H9 (cell line): ENCODE results near the gene NPAS3. TPM values are rescaled to one million over a fixed set of nuclear protein-coding genes. Genes with fewer than 3 reads are reported as not detected.

Experiments used
- DNase-seq: peaks from one replicate; pipeline ENCODE4 v3.0.0-alpha.2; 2017
- H2AFZ ChIP-seq: one replicate; pipeline ENCODE4 v1.6.1; 2013; ENCODE audit warnings: mild to moderate bottlenecking, low read length, control low read depth, moderate library complexity
- H2AK5ac ChIP-seq: 2 replicates; pipeline ENCODE4 v1.6.1; 2013; ENCODE audit warnings: low read length, control low read depth, mixed read lengths; ENCODE audit not compliant: insufficient read length
- H2BK120ac ChIP-seq: one replicate; pipeline ENCODE4 v1.6.1; 2013; ENCODE audit warnings: low read depth, mild to moderate bottlenecking, low read length, control low read depth, inconsistent platforms; ENCODE audit not compliant: poor library complexity, severe bottlenecking
- H2BK12ac ChIP-seq: 2 replicates; pipeline ENCODE4 v1.6.1; 2013; ENCODE audit warnings: low read length, control low read depth, mixed read lengths, low read depth; ENCODE audit not compliant: insufficient read length
- H2BK15ac ChIP-seq: 2 replicates; pipeline ENCODE4 v1.6.1; 2013; ENCODE audit warnings: low read depth, low read length, control low read depth
- H2BK20ac ChIP-seq: one replicate; pipeline ENCODE4 v1.6.1; 2013; ENCODE audit warnings: low read depth, mild to moderate bottlenecking, low read length, control low read depth, inconsistent platforms; ENCODE audit not compliant: poor library complexity, severe bottlenecking
- H2BK5ac ChIP-seq: 2 replicates; pipeline ENCODE4 v1.6.1; 2013; ENCODE audit warnings: low read length, control low read depth, mixed read lengths; ENCODE audit not compliant: insufficient read length
- H3K14ac ChIP-seq: 2 replicates; pipeline ENCODE4 v1.6.1; 2013; ENCODE audit warnings: low read length, control low read depth; ENCODE audit not compliant: insufficient read depth
- H3K18ac ChIP-seq: 2 replicates; pipeline ENCODE4 v1.6.1; 2013; ENCODE audit warnings: low read depth, mild to moderate bottlenecking, mixed read lengths, low read length, control low read depth; ENCODE audit not compliant: insufficient read length
- H3K23ac ChIP-seq: 2 replicates; pipeline ENCODE4 v1.6.1; 2013; ENCODE audit warnings: low read length, control low read depth, mixed read lengths, low read depth; ENCODE audit not compliant: insufficient read length
- H3K23me2 ChIP-seq: 2 replicates; pipeline ENCODE4 v1.6.1; 2013; ENCODE audit warnings: low read depth, mild to moderate bottlenecking, mixed read lengths, low read length, control low read depth; ENCODE audit not compliant: insufficient read length, poor library complexity, severe bottlenecking
- H3K27ac ChIP-seq: 2 replicates; pipeline ENCODE4 v1.5.1; 2013; ENCODE audit warnings: low read length, control low read depth, mixed read lengths, low read depth; ENCODE audit not compliant: insufficient read length
- H3K27me3 ChIP-seq: 2 replicates; pipeline ENCODE4 v1.6.1; 2013; ENCODE audit warnings: low read length, control low read depth, inconsistent platforms; ENCODE audit not compliant: insufficient read depth
- H3K4ac ChIP-seq: 2 replicates; pipeline ENCODE4 v1.6.1; 2013; ENCODE audit warnings: low read depth, mild to moderate bottlenecking, control low read depth, inconsistent platforms, low read length, moderate library complexity
- H3K4me1 ChIP-seq: 2 replicates; pipeline ENCODE4 v1.6.1; 2013; ENCODE audit warnings: low read length, control low read depth, inconsistent platforms; ENCODE audit not compliant: insufficient read depth
- H3K4me2 ChIP-seq: 2 replicates; pipeline ENCODE4 v1.6.1; 2013; ENCODE audit warnings: low read length, control low read depth, mixed read lengths; ENCODE audit not compliant: insufficient read length, insufficient read depth
- H3K56ac ChIP-seq: 2 replicates; pipeline ENCODE4 v1.6.1; 2013; ENCODE audit warnings: low read depth, mild to moderate bottlenecking, mixed read lengths, low read length, control low read depth; ENCODE audit not compliant: insufficient read length
- H3K79me1 ChIP-seq: 2 replicates; pipeline ENCODE4 v1.6.1; 2013; ENCODE audit warnings: low read depth, mild to moderate bottlenecking, moderate library complexity, low read length, control low read depth, inconsistent platforms; ENCODE audit not compliant: insufficient read depth, poor library complexity, severe bottlenecking
- H3K79me2 ChIP-seq: 2 replicates; pipeline ENCODE4 v1.6.1; 2013; ENCODE audit warnings: low read length, control low read depth, inconsistent platforms; ENCODE audit not compliant: insufficient read depth
- H3K9ac ChIP-seq: 2 replicates; pipeline ENCODE4 v1.6.1; 2013; ENCODE audit warnings: low read length, control low read depth, mixed read lengths; ENCODE audit not compliant: insufficient read length; ENCODE audit errors: extremely low read depth
- H3K9me3 ChIP-seq: one replicate; pipeline ENCODE4 v1.6.1; 2013; ENCODE audit warnings: low read depth, low read length, inconsistent platforms; ENCODE audit not compliant: control insufficient read depth
- H3T11ph ChIP-seq: one replicate; pipeline ENCODE4 v1.6.1; 2013; ENCODE audit warnings: mild to moderate bottlenecking, low read length, control low read depth, inconsistent platforms
- H4K20me1 ChIP-seq: one replicate; pipeline ENCODE4 v1.6.1; 2013; ENCODE audit not compliant: control insufficient read depth, insufficient read length, insufficient read depth
- H4K5ac ChIP-seq: 2 replicates; pipeline ENCODE4 v1.6.1; 2013; ENCODE audit warnings: low read depth, mild to moderate bottlenecking, mixed read lengths, low read length, control low read depth; ENCODE audit not compliant: insufficient read length
- H4K8ac ChIP-seq: replicated peaks from 2 replicates; pipeline ENCODE4 v1.6.1; 2013; ENCODE audit warnings: low read length, control low read depth, mixed read lengths, low read depth; ENCODE audit not compliant: insufficient read length
- H4K91ac ChIP-seq: 2 replicates; pipeline ENCODE4 v1.6.1; 2013; ENCODE audit warnings: low read depth, mild to moderate bottlenecking, moderate library complexity, mixed read lengths, low read length, control low read depth; ENCODE audit not compliant: insufficient read length
- H3K27ac Mint-ChIP-seq, 3 experiments: 2 replicates in 2 of 3; 3 replicates in 1 of 3; pipeline ENCODE4 v1.8.0; 2020 to 2021; ENCODE audit warnings: mixed read lengths in 3 of 3, mild to moderate bottlenecking in 1 of 3, moderate library complexity in 1 of 3
- H3K27me3 Mint-ChIP-seq: 2 replicates; pipeline ENCODE4 v1.8.0; 2021; ENCODE audit warnings: low read depth, mild to moderate bottlenecking, moderate library complexity, mixed read lengths
- H3K36me3 Mint-ChIP-seq, 3 experiments: 2 replicates in 2 of 3; 3 replicates in 1 of 3; pipeline ENCODE4 v1.8.0; 2020 to 2021; ENCODE audit warnings: low read depth in 3 of 3, mixed read lengths in 3 of 3; ENCODE audit not compliant: insufficient read depth in 1 of 3
- H3K4me1 Mint-ChIP-seq, 2 experiments: 2 replicates each; pipeline ENCODE4 v1.8.0; 2020; ENCODE audit warnings: mixed read lengths in 2 of 2
- H3K4me3 Mint-ChIP-seq, 2 experiments: 2 replicates in 1 of 2; 3 replicates in 1 of 2; pipeline ENCODE4 v1.8.0; 2020 to 2021; ENCODE audit warnings: mild to moderate bottlenecking in 2 of 2, mixed read lengths in 2 of 2, moderate library complexity in 1 of 2
- H3K9me3 Mint-ChIP-seq, 2 experiments: 2 replicates in 1 of 2; 3 replicates in 1 of 2; pipeline ENCODE4 v1.8.0; 2020; ENCODE audit warnings: mild to moderate bottlenecking in 2 of 2, mixed read lengths in 2 of 2, moderate library complexity in 1 of 2
- CTCF ChIP-seq: fragments of 200-600 bp; sonication (generic); conservative IDR thresholded peaks from 3 replicates; pipeline ENCODE4 v1.8.0; 2021; ENCODE audit warnings: antibody characterized with exemption, mild to moderate bottlenecking
- WGBS: extraction: QIAGEN DNeasy Blood & Tissue Kit; methylation state at CpG from one replicate; pipeline ENCODE4 v1.1.7; 2013; ENCODE audit warnings: missing lambda C conversion rate, low lambda C conversion rate, mixed read lengths; ENCODE audit not compliant: insufficient read length; ENCODE audit errors: extremely low coverage; 5-methylcytosine and 5-hydroxymethylcytosine counted together
- total RNA-seq: library from RNA; stranded (reverse); gene quantifications from 2 replicates; pipeline ENCODE4 v1.2.1, GENCODE V29; 2021

The NPAS3 gene
- total RNA-seq, 1 experiment from 2014 or later, result 0.17 TPM

DNA sequence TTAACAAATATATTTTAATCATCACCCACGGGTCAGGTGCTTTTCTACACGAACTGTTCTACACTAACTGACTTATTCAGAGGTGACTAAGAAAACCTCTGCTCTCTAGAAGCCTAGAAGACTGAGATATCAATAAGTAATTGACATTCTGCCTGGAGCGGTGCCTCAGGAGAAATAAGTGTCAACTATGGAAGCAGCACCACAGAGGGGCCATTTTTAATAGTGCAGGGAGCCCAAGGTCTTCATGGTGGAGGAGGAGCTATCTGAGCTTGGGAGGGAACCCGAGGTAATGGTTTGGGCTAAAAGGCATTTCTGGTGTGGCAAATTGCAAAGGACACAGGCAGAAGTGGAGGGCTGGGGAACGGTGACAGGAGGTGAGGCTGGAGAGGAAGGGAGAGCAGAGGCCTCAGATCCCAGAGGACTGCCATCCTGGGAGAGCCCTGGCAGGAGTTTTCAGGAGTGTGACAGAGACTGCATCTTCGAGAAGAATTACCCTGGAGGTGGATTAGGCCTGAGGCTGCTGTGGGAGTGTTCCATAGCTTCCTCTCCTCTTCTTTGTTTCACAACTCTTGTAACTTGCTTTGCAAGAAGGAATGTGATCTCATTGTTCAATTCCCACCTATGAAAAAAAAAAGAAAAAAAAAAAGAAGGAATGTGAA, 123.1 kb downstream of the NPAS3 start:
- Mint-ChIP-seq H3K4me3 (no peak overlapping the region; a peak in 1 of 5 replicates), H3K36me3 (no peaks in the 10 kb centered on the region), H3K4me1 (peaks cover 4% of the 10 kb centered on the region in 2 experiments; a peak in 3 of 4 replicates), H3K9me3 (no peaks in the 10 kb centered on the region), H3K27me3 (no peaks in the 10 kb centered on the region), H3K27ac (peak overlapping the region in 1 of 3 experiments; percentile 46; a peak in 1 of 7 replicates)
- no CpG with 5 or more reads among the region's 6 CpGs for WGBS
- H3K4me2 ChIP-seq, result no peak overlapping the region
- no peak overlapping the region for H2BK15ac ChIP-seq
- H3K4ac ChIP-seq, result no peak overlapping the region
- H3K9me3 ChIP-seq, result no peaks in the 10 kb centered on the region
- H2AFZ ChIP-seq, result no peak overlapping the region
- no peak overlapping the region for H4K91ac ChIP-seq
- no peaks in the 10 kb centered on the region for H4K20me1 ChIP-seq
- no peaks in the 10 kb centered on the region for H3K79me1 ChIP-seq
- no peak overlapping the region for H2BK5ac ChIP-seq
- H3T11ph ChIP-seq, result no peak overlapping the region
- no peaks in the 10 kb centered on the region for H3K79me2 ChIP-seq
- H2BK12ac ChIP-seq, result no peak overlapping the region
- no peak overlapping the region for H3K56ac ChIP-seq
- DNase-seq, result peak; percentile 25
- no peak overlapping the region for H3K14ac ChIP-seq
- no peak overlapping the region for H3K9ac ChIP-seq
- no peak overlapping the region for H2AK5ac ChIP-seq
- no peaks in the 10 kb centered on the region for H3K27me3 ChIP-seq
- TF ChIP-seq CTCF, result no peak; the same call in 2 of the 3 replicates
- H2BK20ac ChIP-seq, result no peak overlapping the region
- H4K8ac ChIP-seq, result no peak overlapping the region
- no peaks in the 10 kb centered on the region for H3K23me2 ChIP-seq
- no peaks in the 10 kb centered on the region for H3K4me1 ChIP-seq
- no peak overlapping the region for H3K27ac ChIP-seq
- no peak overlapping the region for H3K18ac ChIP-seq
- H2BK120ac ChIP-seq, result no peak overlapping the region
- H4K5ac ChIP-seq, result no peak overlapping the region
- no peak overlapping the region for H3K23ac ChIP-seq
